ENCODE measurements around the gene DEPDC1B.
"Not testable (repeated sequence)": the region's sequence is repeated elsewhere in the genome, so short reads cannot be mapped to it uniquely, and the experiment has no call there.

DEPDC1B gene

GRCh38 chr5:60587312-60587711, 112.7 kb downstream of the DEPDC1B start:
- DNase-seq (ENCODE audit: extremely low read depth in 1 of 2, low read depth in 1 of 2) = not testable (repeated sequence)

- DNase-seq (ENCODE audit: extremely low read depth in 1 of 2, low read depth in 1 of 2) = no peak
Observed at GRCh38 chr5:60586307-60586901, 113.6 kb downstream of the DEPDC1B start.

DNA sequence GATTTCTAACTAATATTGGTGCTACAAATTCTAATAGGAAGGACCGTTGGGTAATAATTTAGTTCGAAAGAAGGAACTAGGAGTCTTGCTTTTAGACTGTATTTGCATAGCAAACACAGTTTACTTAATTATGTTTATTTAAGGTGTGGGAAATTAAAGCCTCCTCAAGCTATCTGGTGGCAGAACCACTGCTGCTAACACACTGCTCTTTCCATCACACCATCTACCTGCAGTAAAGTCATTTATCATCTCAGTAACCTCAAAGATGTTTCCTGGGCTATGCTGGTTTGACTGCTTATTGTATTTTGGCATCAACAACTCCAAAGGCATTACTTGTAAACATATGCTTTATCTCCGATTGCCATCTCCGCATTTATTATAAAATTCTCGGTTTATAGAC, 114.3 kb downstream of the DEPDC1B start:
- no peak for DNase-seq (ENCODE audit: extremely low read depth in 1 of 2, low read depth in 1 of 2)

DNA sequence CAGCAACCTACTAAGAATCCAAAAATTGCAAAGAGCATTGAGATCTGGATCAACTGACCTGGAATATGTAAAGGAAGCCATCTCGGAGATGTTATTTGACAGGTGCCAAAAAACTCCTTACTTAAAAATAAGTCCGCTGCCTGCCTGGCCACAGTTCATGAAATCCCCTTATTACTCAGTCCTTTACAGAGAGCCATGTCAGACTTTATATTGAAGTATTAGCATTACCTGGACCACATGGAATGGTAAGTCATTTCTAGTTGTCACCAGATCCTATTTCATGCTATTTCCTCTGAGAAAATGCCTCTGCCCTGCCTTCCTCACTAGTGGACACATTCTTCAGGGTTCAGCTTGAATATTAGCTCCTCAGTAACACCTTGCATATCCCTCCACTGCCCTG, 115.7 kb downstream of the DEPDC1B start:
- no peak for DNase-seq (ENCODE audit: extremely low read depth in 1 of 2, low read depth in 1 of 2)

DNA sequence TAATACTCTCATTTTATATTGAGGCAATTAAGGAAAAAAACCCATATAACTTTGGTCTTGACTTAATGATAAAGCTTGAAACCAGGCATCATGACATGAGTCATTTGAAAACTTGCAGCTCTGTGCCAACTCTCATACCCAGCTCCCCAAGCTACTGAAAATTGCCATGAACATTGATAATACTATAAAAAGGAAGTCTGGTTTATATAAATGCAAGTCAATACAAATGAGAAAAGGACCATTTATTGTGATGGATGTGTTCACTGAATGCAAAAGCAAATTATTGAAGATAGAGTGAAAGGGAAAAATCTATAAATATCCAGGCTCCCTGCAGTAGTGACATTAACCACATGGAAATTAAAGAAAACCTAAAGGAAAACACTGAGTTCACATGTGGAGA, 116.3 kb downstream of the DEPDC1B start:
- no peak for DNase-seq (ENCODE audit: extremely low read depth in 1 of 2, low read depth in 1 of 2)

DNA sequence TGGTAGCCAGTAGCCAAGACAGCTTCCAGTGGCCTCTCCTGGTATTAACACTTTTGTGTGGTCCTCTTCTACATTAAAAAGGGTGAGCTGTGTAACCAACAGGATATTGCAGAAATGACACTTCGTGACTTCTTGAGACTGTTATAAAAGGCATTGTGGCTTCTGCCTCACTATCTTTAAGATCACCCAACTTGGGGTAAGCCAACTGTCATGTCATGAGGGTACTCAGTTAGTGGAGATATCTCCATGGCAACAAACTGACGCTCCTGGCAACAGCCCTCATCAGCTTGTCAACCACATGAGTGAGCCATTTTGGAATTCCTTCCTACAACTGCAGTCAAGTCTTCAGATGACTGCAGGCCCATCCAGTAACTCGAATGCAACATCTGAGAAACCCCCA, 121.7 kb downstream of the DEPDC1B start:
- no peak for DNase-seq (ENCODE audit: extremely low read depth in 1 of 2, low read depth in 1 of 2)

DNA sequence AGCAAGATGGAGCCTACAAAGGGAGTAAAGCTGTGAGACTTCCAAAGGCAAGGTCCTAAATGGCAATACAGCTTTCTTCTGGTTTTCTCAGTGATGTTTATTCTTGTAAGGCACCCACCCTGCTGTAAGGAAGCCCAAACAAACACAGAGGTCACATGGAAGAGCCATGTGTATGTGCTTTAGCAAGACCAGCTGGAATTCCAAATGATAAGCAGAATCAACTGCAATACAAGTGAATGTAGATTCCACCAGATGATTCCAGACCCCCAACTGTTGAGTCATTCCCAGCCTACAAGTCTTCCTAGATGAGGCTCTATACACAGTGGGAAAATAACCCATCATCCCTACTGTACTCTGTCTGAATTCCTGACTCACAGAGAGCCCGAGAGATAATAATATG, 122.8 kb downstream of the DEPDC1B start:
- DNase-seq (ENCODE audit: extremely low read depth in 1 of 2, low read depth in 1 of 2) = no peak

DNA sequence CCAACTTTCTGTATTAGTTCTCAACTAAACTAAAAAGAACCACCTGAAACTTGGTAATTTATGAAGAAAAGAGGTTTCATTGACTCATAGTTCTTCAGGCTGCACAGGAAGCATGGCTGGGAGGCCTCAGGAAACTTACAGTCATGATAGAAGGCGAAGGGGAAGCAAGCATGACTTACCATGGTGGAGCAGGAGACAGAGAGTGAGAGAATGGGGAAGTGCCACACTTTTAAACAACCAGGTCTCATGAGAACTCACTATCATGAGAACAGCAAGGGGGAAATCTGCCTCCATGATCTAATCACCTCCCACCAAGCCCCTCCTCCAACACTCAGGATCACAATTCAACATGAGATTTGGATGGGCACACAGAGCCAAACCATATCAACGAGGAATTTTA, 123.5 kb downstream of the DEPDC1B start:
- DNase-seq (ENCODE audit: extremely low read depth in 1 of 2, low read depth in 1 of 2) = no peak

- DNase-seq (ENCODE audit: extremely low read depth in 1 of 2, low read depth in 1 of 2) = no peak
Observed at GRCh38 chr5:60568646-60569045, 131.3 kb downstream of the DEPDC1B start.

- no peak for DNase-seq (ENCODE audit: extremely low read depth in 1 of 2, low read depth in 1 of 2)
Observed at GRCh38 chr5:60563696-60564324, 136.2 kb downstream of the DEPDC1B start.

DNA sequence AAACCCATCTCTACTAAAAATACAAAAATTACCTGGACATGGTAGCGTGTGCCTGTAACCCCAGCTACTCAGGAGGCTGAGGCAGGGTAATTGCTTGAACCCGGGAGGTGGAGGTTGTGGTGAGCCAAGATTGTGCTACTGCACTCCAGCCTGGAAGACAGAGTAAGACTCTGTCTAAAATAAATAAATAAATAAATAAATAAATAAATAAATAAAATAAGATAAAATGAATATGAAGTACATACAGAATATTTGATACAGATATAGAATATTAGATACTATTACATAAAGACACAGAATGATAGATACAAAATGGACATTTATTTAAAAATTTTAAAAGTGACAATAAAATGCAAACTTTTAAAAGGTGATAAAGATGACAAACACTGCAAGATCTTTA, 146.7 kb downstream of the DEPDC1B start:
- not testable (repeated sequence) for DNase-seq (ENCODE audit: extremely low read depth in 1 of 2, low read depth in 1 of 2)

DNA sequence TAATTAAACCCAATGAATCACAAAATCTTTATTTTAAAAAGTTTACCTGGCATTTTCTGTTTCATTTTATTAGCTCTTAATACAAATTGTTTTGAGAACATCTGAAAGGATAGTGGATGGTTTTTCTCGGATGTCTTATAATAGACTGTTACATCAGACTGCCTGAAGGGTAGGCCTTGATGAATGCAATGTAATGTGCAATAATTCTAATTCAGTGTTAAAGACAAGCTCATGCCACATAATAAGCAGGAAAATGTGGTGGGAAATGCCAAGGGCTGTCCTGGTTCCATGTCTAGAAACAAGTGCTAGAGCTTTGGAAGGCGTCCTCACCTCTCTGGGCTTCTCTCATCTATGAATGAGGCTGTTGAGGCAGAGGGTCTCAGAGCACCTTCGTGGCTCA, 148.1 kb downstream of the DEPDC1B start:
- DNase-seq (ENCODE audit: extremely low read depth in 1 of 2, low read depth in 1 of 2) = no peak

DNA sequence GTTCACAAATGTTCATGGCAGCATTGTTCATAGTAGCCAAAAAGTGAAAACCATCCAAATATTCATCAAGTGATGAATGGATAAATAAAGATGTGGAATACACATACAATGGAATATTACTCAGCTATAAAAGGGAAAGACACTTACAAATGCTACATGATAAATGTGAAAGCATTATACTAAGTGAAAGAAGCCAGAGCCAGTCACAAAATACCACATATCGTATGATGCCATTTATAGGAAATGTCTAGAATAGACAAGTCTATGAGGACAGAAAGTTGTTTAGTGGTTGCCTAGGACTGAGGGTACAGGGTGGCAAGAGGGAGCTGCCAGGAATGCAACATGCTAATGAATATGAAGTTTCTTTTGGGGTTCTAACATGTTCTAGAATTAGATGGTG, 148.7 kb downstream of the DEPDC1B start:
- no peak for DNase-seq (ENCODE audit: extremely low read depth in 1 of 2, low read depth in 1 of 2)

- no peak for DNase-seq (ENCODE audit: extremely low read depth in 1 of 2, low read depth in 1 of 2)
Observed at GRCh38 chr5:60550311-60550710, 149.7 kb downstream of the DEPDC1B start.

GRCh38 chr5:60549841-60550240, 150.1 kb downstream of the DEPDC1B start:
- no peak for DNase-seq (ENCODE audit: extremely low read depth in 1 of 2, low read depth in 1 of 2)

Data from stimulated activated CD8-positive, alpha-beta memory T cell treated with anti-CD3 and anti-CD28 coated beads, Interleukin-7, amount 100 ng/mL, for 48 hours (primary cell).